ENCODE measurements around the gene NDUFS2. TPM values are rescaled to one million over a fixed set of nuclear protein-coding genes. Genes with fewer than 3 reads are reported as not detected.

The NDUFS2 gene
- total RNA-seq = 180 and 202 TPM in 2 replicates

GRCh38 chr1:161201836-161202712 is at the start of gene NDUFS2:
TSS of gene NDUFS2 (plus strand) at chr1:161202367. CDS start at chr1:161202386, 19 bp downstream.

GRCh38 chr1:161153682-161154337 is 48.4 kb upstream of the NDUFS2 start, which contains the start of gene UFC1:
TSS of gene UFC1 (plus strand) at chr1:161153978. CDS start at chr1:161153998, 20 bp downstream.

GRCh38 chr1:161159087-161159912 is 42.9 kb upstream of the NDUFS2 start, which contains the start of gene USP21:
TSS of gene USP21 (plus strand) at chr1:161159500. CDS start at chr1:161160641, 1,141 bp downstream.

GRCh38 chr1:161165742-161166668 is 36.2 kb upstream of the NDUFS2 start, which contains the start of gene PPOX:
TSS of gene PPOX (plus strand) at chr1:161166426. CDS start at chr1:161166848, 422 bp downstream.

GRCh38 chr1:161177112-161177935 is 24.8 kb upstream of the NDUFS2 start, which contains the start of gene B4GALT3:
TSS of gene B4GALT3 (minus strand) at chr1:161177507. CDS start at chr1:161176060, 1,447 bp downstream.

GRCh38 chr1:161198897-161199431 is 3.2 kb upstream of the NDUFS2 start, which contains the start of gene ADAMTS4:
TSS of gene ADAMTS4 (minus strand) at chr1:161199054. CDS start at chr1:161198627, 427 bp downstream.

GRCh38 chr1:161215076-161215475 is 12.9 kb downstream of the NDUFS2 start, which contains the start of gene FCER1G:
TSS of gene FCER1G (plus strand) at chr1:161215295. CDS start at chr1:161215322, 27 bp downstream.

GRCh38 chr1:161225534-161226319 is 23.6 kb downstream of the NDUFS2 start, which contains the start of gene TOMM40L:
TSS of gene TOMM40L (plus strand) at chr1:161226060. CDS start at chr1:161226490, 430 bp downstream.

GRCh38 chr1:161238039-161238473 is 35.9 kb downstream of the NDUFS2 start, which contains the start of gene NR1I3:
TSS of gene NR1I3 (minus strand) at chr1:161238203. CDS start at chr1:161236565, 1,638 bp downstream.

GRCh38 chr1:161258439-161259344 is 56.5 kb downstream of the NDUFS2 start, which contains the start of gene PCP4L1:
TSS of gene PCP4L1 (plus strand) at chr1:161258745. CDS start at chr1:161258975, 230 bp downstream.

Other genes starting within 250 kb of the NDUFS2 start
- gene ITLN2, start 247.6 kb upstream of the NDUFS2 start, total RNA-seq = not detected in 2 replicates
- 5.1 and 8.9 TPM in 2 replicates for gene F11R, start 181.2 kb upstream of the NDUFS2 start, total RNA-seq
- gene TSTD1, start 163.4 kb upstream of the NDUFS2 start, total RNA-seq = 10.6 and 34.8 TPM in 2 replicates
- 72.8 and 75.5 TPM in 2 replicates for gene USF1, start 156.4 kb upstream of the NDUFS2 start, total RNA-seq
- gene ARHGAP30, start 132.5 kb upstream of the NDUFS2 start, total RNA-seq = not detected in 2 replicates
- gene NECTIN4, start 112.8 kb upstream of the NDUFS2 start, total RNA-seq = under 0.01 and 0.17 TPM in 2 replicates
- 1.9 and 4.5 TPM in 2 replicates for gene KLHDC9, start 104.0 kb upstream of the NDUFS2 start, total RNA-seq
- gene PFDN2, start 84.3 kb upstream of the NDUFS2 start, total RNA-seq = 17.0 and 36.5 TPM in 2 replicates
- 21.4 and 40.4 TPM in 2 replicates for gene NIT1, start 84.3 kb upstream of the NDUFS2 start, total RNA-seq
- gene DEDD, start 69.7 kb upstream of the NDUFS2 start, total RNA-seq = 29.4 and 35.9 TPM in 2 replicates
- 85.7 and 91.3 TPM in 2 replicates for gene UFC1, start 48.4 kb upstream of the NDUFS2 start, total RNA-seq
- 10.9 and 12.6 TPM in 2 replicates for gene USP21, start 42.9 kb upstream of the NDUFS2 start, total RNA-seq
- gene PPOX, start 35.9 kb upstream of the NDUFS2 start, total RNA-seq = 7.8 and 14.3 TPM in 2 replicates
- gene B4GALT3, start 24.9 kb upstream of the NDUFS2 start, total RNA-seq = 13.8 and 18.0 TPM in 2 replicates
- 2.3 and 3.1 TPM in 2 replicates for gene ADAMTS4, start 3.3 kb upstream of the NDUFS2 start, total RNA-seq
- 0.58 TPM in 1 of 2 replicates, not detected in the other for gene FCER1G, start 12.9 kb downstream of the NDUFS2 start, total RNA-seq
- gene APOA2, start 21.3 kb downstream of the NDUFS2 start, total RNA-seq = not detected in 2 replicates
- 10.5 and 13.6 TPM in 2 replicates for gene TOMM40L, start 23.7 kb downstream of the NDUFS2 start, total RNA-seq
- gene NR1I3, start 35.8 kb downstream of the NDUFS2 start, total RNA-seq = not detected in 2 replicates
- not detected in 2 replicates for gene PCP4L1, start 56.4 kb downstream of the NDUFS2 start, total RNA-seq
- 0.87 and 0.99 TPM in 2 replicates for gene MPZ, start 107.6 kb downstream of the NDUFS2 start, total RNA-seq
- gene SDHC, start 112.0 kb downstream of the NDUFS2 start, total RNA-seq = 29.6 and 38.7 TPM in 2 replicates
- gene CFAP126, start 165.5 kb downstream of the NDUFS2 start, total RNA-seq = not detected in 2 replicates

Measured in smooth muscle cell of trachea (primary cell).